K562 (cell line): ENCODE measurements around the gene TMBIM4. TPM values are rescaled to one million over a fixed set of nuclear protein-coding genes. Genes with fewer than 3 reads are reported as not detected.

Source experiments
- ATAC-seq: fragments of 200-7000 bp; cut with Tn5 transposase; 3 replicates; pipeline ENCODE4 v1.9.1; 2020; ENCODE audit warnings: moderate library complexity
- BruUV-seq: library from RNA; stranded (reverse); fragments of 400-500 nt; replicated peaks from 2 replicates; lab custom pipeline; 2021; lab: Mats Ljungman, UMichigan
- CTCF ChIA-PET: fragments of 300-600 bp; formaldehyde crosslinking; extraction: SDS; loops from one replicate; lab custom pipeline; 2021; ENCODE audit warnings: low intra/inter-chr PET ratio; lab: Yijun Ruan, JAX
- POLR2A ChIA-PET: fragments of 300-600, 350-650 bp; sonication (Branson Sonifier 250); formaldehyde crosslinking; extraction: SDS; loops from one replicate; lab custom pipeline; 2021; ENCODE audit warnings: antibody characterized with exemption, inconsistent platforms; lab: Yijun Ruan, JAX
- DNase-seq, 4 experiments: peaks; one replicate each; pipeline versions ENCODE4 v3.0.0 to v3.0.0-alpha.2; 2011 to 2018; ENCODE audit warnings: low spot score in 3 of 4, mixed read lengths in 3 of 4; ENCODE audit errors: extremely low read depth in 1 of 4
- FAIRE-seq: peaks from 2 replicates; lab custom pipeline; 2011; peaks lifted over from hg19 to GRCh38; lab: Jason Lieb, UNC
- H2AFZ ChIP-seq: 2 replicates; pipeline ENCODE4 v1.6.0; 2011; ENCODE audit warnings: low read depth, low read length, control low read depth, inconsistent platforms
- H3K27ac ChIP-seq: fragments of 200-600 bp; 3 replicates; pipeline ENCODE4 v1.8.0; 2011; ENCODE audit warnings: low read depth, mild to moderate bottlenecking, control low read depth, inconsistent platforms, low read length, moderate library complexity, mixed read lengths; ENCODE audit errors: extremely low read depth
- H3K27me3 ChIP-seq, 2 experiments: fragments of 300-600 bp in 1 of 2; 2 replicates in 1 of 2; 3 replicates in 1 of 2; pipeline versions ENCODE4 v1.6.0 to v1.8.0; 2011; ENCODE audit warnings: inconsistent platforms in 2 of 2, low read length in 2 of 2, mild to moderate bottlenecking in 1 of 2, mixed read lengths in 1 of 2, moderate library complexity in 1 of 2; ENCODE audit not compliant: control insufficient read depth in 2 of 2, insufficient read depth in 2 of 2
- H3K36me3 ChIP-seq: fragments of 300-600 bp; 3 replicates; pipeline ENCODE4 v1.8.0; 2011; ENCODE audit warnings: mild to moderate bottlenecking, low read length, inconsistent platforms; ENCODE audit not compliant: control insufficient read depth, insufficient read depth
- H3K4me1 ChIP-seq, 2 experiments: fragments of 200-600 bp in 1 of 2; replicated peaks in 1 of 2; 2 replicates in 1 of 2; 3 replicates in 1 of 2; pipeline versions ENCODE4 v1.5.1 to v1.8.0; 2011; ENCODE audit warnings: inconsistent platforms in 2 of 2, low read length in 2 of 2, mild to moderate bottlenecking in 1 of 2, mixed read lengths in 1 of 2, moderate library complexity in 1 of 2; ENCODE audit not compliant: control insufficient read depth in 2 of 2, insufficient read depth in 2 of 2
- H3K4me2 ChIP-seq: 2 replicates; pipeline ENCODE4 v1.6.1; 2011; ENCODE audit warnings: low read length, control low read depth, inconsistent platforms, mixed read lengths; ENCODE audit not compliant: insufficient read depth
- H3K4me3 ChIP-seq: fragments of 200-600 bp; sonication (generic), shearing (Covaris generic); 2 replicates; pipeline ENCODE4 v1.5.1; 2016; ENCODE audit warnings: control low read depth, inconsistent platforms
- H3K79me2 ChIP-seq: fragments of 200-600 bp; 3 replicates; pipeline ENCODE4 v1.8.0; 2011; ENCODE audit warnings: low read length, inconsistent platforms; ENCODE audit not compliant: control insufficient read depth, insufficient read depth
- H3K9ac ChIP-seq, 2 experiments: 2 replicates each; pipeline versions ENCODE4 v1.6.0 to v1.6.1; 2011; ENCODE audit warnings: low read depth in 2 of 2, low read length in 2 of 2, control low read depth in 1 of 2, inconsistent platforms in 1 of 2, mild to moderate bottlenecking in 1 of 2, mixed read lengths in 1 of 2; ENCODE audit not compliant: insufficient read depth in 1 of 2
- H3K9me1 ChIP-seq: one replicate; pipeline ENCODE4 v1.6.0; 2011; ENCODE audit warnings: inconsistent platforms, mild to moderate bottlenecking, low read length, moderate library complexity; ENCODE audit not compliant: control insufficient read depth, insufficient read depth
- H3K9me3 ChIP-seq: replicated peaks from 2 replicates; pipeline ENCODE4 v1.5.1; 2011; ENCODE audit warnings: low read depth, low read length, inconsistent platforms; ENCODE audit not compliant: control insufficient read depth, insufficient read depth
- H4K20me1 ChIP-seq: replicated peaks from 2 replicates; pipeline ENCODE4 v1.6.1; 2011; ENCODE audit warnings: low read length, inconsistent platforms, mixed read lengths; ENCODE audit not compliant: control insufficient read depth, insufficient read depth
- BMI1 ChIP-seq: fragments of 150-350 bp; IDR thresholded peaks from 2 replicates; pipeline ENCODE4 v1.6.1; 2014; ENCODE audit warnings: low read length
- MEF2A ChIP-seq: IDR thresholded peaks from 2 replicates; pipeline ENCODE4 v1.6.1; 2011; ENCODE audit warnings: low read depth, mild to moderate bottlenecking, low read length, moderate library complexity; ENCODE audit not compliant: control insufficient read depth
- MYBL2 ChIP-seq, 2 experiments: fragments of 450-650 bp in 1 of 2; sonication (generic) in 1 of 2; formaldehyde crosslinking in 1 of 2; IDR thresholded peaks; 2 replicates each; pipeline versions ENCODE4 v1.6.1 to v1.8.1; 2017 to 2022; ENCODE audit warnings: borderline replicate concordance in 1 of 2, inconsistent platforms in 1 of 2, low read depth in 1 of 2, mild to moderate bottlenecking in 1 of 2, missing genetic modification reagents in 1 of 2, moderate library complexity in 1 of 2
- MYC ChIP-seq, 2 experiments: fragments of 250-450 bp in 1 of 2; sonication (Bioruptor Pico) in 1 of 2; IDR thresholded peaks; 2 replicates each; pipeline versions ENCODE4 v1.5.1 to v1.6.1; 2012 to 2021; ENCODE audit warnings: low read depth in 2 of 2, borderline replicate concordance in 1 of 2, improper control_type of control experiment in 1 of 2, low read length in 1 of 2, mild to moderate bottlenecking in 1 of 2, moderate library complexity in 1 of 2
- NKRF ChIP-seq: fragments of 450-650 bp; IDR thresholded peaks from 2 replicates; pipeline ENCODE4 v1.6.1; 2016; ENCODE audit warnings: borderline replicate concordance
- PHTF2 ChIP-seq: fragments of 250-450 bp; sonication (Bioruptor Pico); IDR thresholded peaks from 2 replicates; pipeline ENCODE4 v1.5.0; 2021; ENCODE audit warnings: mild to moderate bottlenecking
- XRCC3 ChIP-seq: fragments of 450-650 bp; IDR thresholded peaks from 2 replicates; pipeline ENCODE4 v1.6.1; 2017; ENCODE audit warnings: mild to moderate bottlenecking, moderate library complexity
- ZBTB11 ChIP-seq, 3 experiments: fragments of 200-800 bp in 1 of 3; fragments of 250-450 bp in 1 of 3; fragments of 450-650 bp in 1 of 3; sonication (Bioruptor Pico) in 1 of 3; sonication (Bioruptor generic) in 1 of 3; formaldehyde crosslinking in 1 of 3; IDR thresholded peaks; 2 replicates each; pipeline versions ENCODE4 v1.6.1 to v1.8.0; 2016 to 2022; ENCODE audit warnings: mild to moderate bottlenecking in 2 of 3, missing genetic modification characterization in 2 of 3, missing compliant biosample characterization in 1 of 3, moderate library complexity in 1 of 3
- ZFP30 ChIP-seq: fragments of 250-450 bp; sonication (Bioruptor Pico); IDR thresholded peaks from 2 replicates; pipeline ENCODE4 v1.8.0; 2022; ENCODE audit warnings: moderate library complexity, mild to moderate bottlenecking, inconsistent platforms, borderline replicate concordance
- ZNF830 ChIP-seq: fragments of 250-450 bp; sonication (Bioruptor Pico); IDR thresholded peaks from 2 replicates; pipeline ENCODE4 v1.5.0; 2021; ENCODE audit warnings: mild to moderate bottlenecking
- ZSCAN29 ChIP-seq: fragments of 450-650 bp; IDR thresholded peaks from 2 replicates; pipeline ENCODE4 v1.6.1; 2017
- WGBS: fragments of 100-300 bp; shearing (Covaris generic); methylation state at CpG from one replicate; pipeline ENCODE4 v1.1.6; 2016; ENCODE audit warnings: low coverage, mixed read lengths; ENCODE audit not compliant: insufficient coverage; ENCODE audit errors: missing lambda C conversion rate; 5-methylcytosine and 5-hydroxymethylcytosine counted together
- in situ Hi-C: fragments of 300-500 bp; cut with MboI; formaldehyde crosslinking; loops from 4 replicates; pipeline ENCODE4 v1.15.0; 2018; ENCODE audit warnings: inconsistent platforms, mixed read lengths
- intact Hi-C: fragments of 100-400 bp; cut with micrococcal nuclease; formaldehyde crosslinking; loops from 2 replicates; pipeline ENCODE4 v1.14.2; 2022
- polyA plus RNA-seq, 8 experiments: library from polyadenylated mRNA; depleted of rRNA in 4 of 8; stranded (reverse) in 5 of 8; unstranded in 3 of 8; fragments of >200 nt; fragmentation: Nextera tagmentation in 2 of 8; fragmentation: Illumina TruSeq in 1 of 8; extraction: Ambion mirVana in 2 of 8; extraction: Trizol in 1 of 8; gene quantifications; 2 replicates each; pipeline versions ENCODE4 v1.2.1 to v1.2.3, GENCODE V29; 2011 to 2014; ENCODE audit warnings: inconsistent platforms in 1 of 8, missing spikeins in 1 of 8
- total RNA-seq, 7 experiments: library from RNA; depleted of rRNA in 6 of 7; stranded (reverse); fragments of >200 nt in 6 of 7; fragmentation: Illumina TruSeq in 2 of 7; extraction: Trizol in 2 of 7; gene quantifications; 2 replicates each; pipeline versions ENCODE4 v1.2.1 to v1.2.3, GENCODE V29; 2011 to 2021; ENCODE audit warnings: low replicate concordance in 1 of 7

Gene TMBIM4
- total and polyA plus RNA-seq, 9 of the 15 experiments (the other 6 are each of a cell fraction or from before 2014, with no cell fraction given): 18.6 to 272 (median 50.0) TPM

DNA sequence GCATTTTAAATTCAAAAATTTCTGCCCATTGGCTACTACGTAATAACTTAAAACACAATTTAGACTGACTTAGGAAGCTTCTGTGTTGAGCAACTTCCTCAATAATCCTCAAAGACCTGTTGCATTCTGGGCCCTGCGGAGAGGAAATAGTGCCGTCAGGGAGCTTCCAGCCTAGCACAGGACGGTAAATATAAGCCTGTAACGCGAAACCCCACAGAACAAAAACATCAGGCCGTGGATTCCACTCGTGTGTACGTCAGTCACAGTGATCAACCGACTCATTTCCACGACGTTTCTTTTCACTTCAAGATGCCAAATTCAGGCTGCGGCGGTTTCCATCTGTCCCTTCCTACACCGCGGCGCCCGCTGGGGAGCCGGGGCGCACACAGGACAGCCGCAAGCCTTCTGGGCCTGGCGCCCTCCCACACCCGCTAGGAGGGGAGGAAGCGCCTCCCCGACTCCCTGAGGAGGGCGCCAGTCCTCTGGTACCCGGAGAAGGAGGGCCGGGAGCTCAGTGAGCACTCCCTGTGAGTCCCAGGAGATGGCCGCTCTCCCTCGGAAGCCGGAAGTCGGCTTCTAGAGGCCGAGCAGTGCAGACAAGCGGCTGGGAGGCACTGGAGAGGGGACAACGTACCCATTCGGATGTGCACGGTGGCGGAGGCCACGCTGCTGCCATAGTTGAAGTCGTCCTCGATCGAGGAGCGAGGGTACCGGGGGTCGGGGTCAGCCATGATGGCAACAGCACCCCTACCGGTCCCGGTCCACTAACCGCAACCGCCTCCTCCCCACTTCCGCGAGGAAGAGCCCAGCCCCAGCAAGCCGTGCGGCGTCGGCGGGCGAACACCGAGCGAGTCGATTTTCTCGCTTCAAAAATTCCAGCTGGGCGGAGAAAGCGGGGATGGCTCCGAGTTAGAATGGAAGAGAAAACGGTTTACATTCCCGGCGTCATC is at the start of gene TMBIM4 (continued):
- no peak for TF ChIP-seq MEF2A

- CTCF ChIA-PET: no interaction called here
- Histone ChIP-seq H3K9me1 (no peaks in the 10 kb centered on the region), H3K27ac (no peak overlapping the region), H3K9ac (no peak overlapping the region), H3K79me2 (no peaks in the 10 kb centered on the region), H3K4me2 (no peak overlapping the region), H3K4me1 (no peaks in the 10 kb centered on the region), H3K36me3 (no peaks in the 10 kb centered on the region), H2AFZ (no peak overlapping the region), H3K27me3 (no peaks in the 10 kb centered on the region), H4K20me1 (no peaks in the 10 kb centered on the region), H3K9me3 (no peaks in the 10 kb centered on the region), H3K4me3 (no peak overlapping the region)
- no peak for FAIRE-seq
- POLR2A ChIA-PET: no interaction called here
- intact Hi-C loops (no loop called here), in situ Hi-C loops (no loop called here)
- 4% methylated on average over 4 of the region's 4 CpGs for WGBS
- no TSS peak for BruUV-seq
- DNase-seq: no peak
- ATAC-seq: no peak
- no peak for TF ChIP-seq BMI1
- TF ChIP-seq NKRF: no peak
- TF ChIP-seq ZBTB11 (CRISPR knock-in tag; IDR thresholded peaks at IDR 0.05): no peak
- TF ChIP-seq ZNF830 (CRISPR knock-in tag): no peak
- TF ChIP-seq XRCC3: no peak
- TF ChIP-seq ZFP30: no peak
- TF ChIP-seq ZSCAN29: no peak
- TF ChIP-seq MYBL2 (IDR thresholded peaks at IDR 0.05; ENCODE audit: low read depth): no peak
- no peak for TF ChIP-seq MYBL2 (CRISPR knock-in tag; IDR thresholded peaks at IDR 0.05; ENCODE audit: borderline replicate concordance)
- no peak for TF ChIP-seq PHTF2 (CRISPR knock-in tag)
- TF ChIP-seq MYC (IDR thresholded peaks at IDR 0.05; ENCODE audit: low read depth, low read length): no peak
- no peak for TF ChIP-seq MYC (CRISPR knock-in tag; IDR thresholded peaks at IDR 0.05; ENCODE audit: borderline replicate concordance, low read depth)
These were observed 47.6 kb upstream of the TMBIM4 start for GRCh38 chr12:66217342-66217917.
